WTC11 (cell line): ENCODE measurements around the gene WNT11. TPM values are rescaled to one million over a fixed set of nuclear protein-coding genes. Genes with fewer than 3 reads are reported as not detected.

Experiments
- ATAC-seq: fragments of 200-7000 bp; cut with Tn5 transposase; 2 replicates; pipeline ENCODE4 v1.10.0; 2021; ENCODE audit warnings: mild to moderate bottlenecking, moderate library complexity
- CTCF ChIA-PET: fragments of 300-600 bp; sonication (Branson Sonifier 250); formaldehyde crosslinking; loops from one replicate; lab custom pipeline; 2021; ENCODE audit warnings: antibody characterized with exemption; lab: Charles Lee
- POLR2A ChIA-PET: fragments of 350-600 bp; sonication (Branson Sonifier 250); formaldehyde crosslinking; loops from one replicate; lab custom pipeline; 2021; ENCODE audit warnings: antibody characterized with exemption; lab: Charles Lee
- DNase-seq: peaks from one replicate; pipeline ENCODE4 v3.0.0; 2021; ENCODE audit warnings: low spot score
- H3K27ac Mint-ChIP-seq: 2 replicates; pipeline ENCODE4 v1.8.0; 2021; ENCODE audit warnings: mixed read lengths
- H3K27me3 Mint-ChIP-seq: 2 replicates; pipeline ENCODE4 v1.8.0; 2021; ENCODE audit warnings: low read depth, mild to moderate bottlenecking, moderate library complexity, mixed read lengths
- H3K36me3 Mint-ChIP-seq: 2 replicates; pipeline ENCODE4 v1.8.0; 2021; ENCODE audit warnings: mixed read lengths
- H3K4me1 Mint-ChIP-seq: 2 replicates; pipeline ENCODE4 v1.8.0; 2022; ENCODE audit warnings: mixed read lengths
- H3K4me3 Mint-ChIP-seq: 2 replicates; pipeline ENCODE4 v1.8.0; 2021; ENCODE audit warnings: mild to moderate bottlenecking, moderate library complexity, mixed read lengths
- H3K9me3 Mint-ChIP-seq: 2 replicates; pipeline ENCODE4 v1.8.0; 2021; ENCODE audit warnings: mixed read lengths
- E2F5 ChIP-seq: sonication (generic); formaldehyde crosslinking; IDR thresholded peaks from 2 replicates; pipeline ENCODE4 v1.8.1; 2022; ENCODE audit warnings: mild to moderate bottlenecking, moderate library complexity, missing genetic modification reagents
- ELF4 ChIP-seq: sonication (generic); formaldehyde crosslinking; IDR thresholded peaks from 2 replicates; pipeline ENCODE4 v1.8.1; 2022; ENCODE audit warnings: low read depth, mild to moderate bottlenecking, moderate library complexity, missing genetic modification reagents
- EMX1 ChIP-seq: fragments of 250-450 bp; sonication (Bioruptor Pico); IDR thresholded peaks from 2 replicates; pipeline ENCODE4 v1.8.0; 2021; ENCODE audit warnings: mild to moderate bottlenecking
- ETV6 ChIP-seq: sonication (generic); formaldehyde crosslinking; IDR thresholded peaks from 2 replicates; pipeline ENCODE4 v1.8.1; 2022; ENCODE audit warnings: mild to moderate bottlenecking, missing genetic modification reagents
- FOXK1 ChIP-seq: sonication (generic); formaldehyde crosslinking; IDR thresholded peaks from 2 replicates; pipeline ENCODE4 v1.8.0; 2022; ENCODE audit warnings: mild to moderate bottlenecking, moderate library complexity, missing genetic modification reagents
- MYBL2 ChIP-seq: sonication (generic); formaldehyde crosslinking; IDR thresholded peaks from 2 replicates; pipeline ENCODE4 v1.8.1; 2023; ENCODE audit warnings: mild to moderate bottlenecking, moderate library complexity, missing genetic modification reagents
- PREB ChIP-seq: sonication (generic); formaldehyde crosslinking; IDR thresholded peaks from 2 replicates; pipeline ENCODE4 v1.8.1; 2022; ENCODE audit warnings: mild to moderate bottlenecking, missing genetic modification reagents, moderate library complexity, borderline replicate concordance
- RELA ChIP-seq: sonication (generic); formaldehyde crosslinking; IDR thresholded peaks from 2 replicates; pipeline ENCODE4 v1.8.1; 2022; ENCODE audit warnings: missing genetic modification reagents, mild to moderate bottlenecking, borderline replicate concordance
- SMAD3 ChIP-seq: sonication (generic); formaldehyde crosslinking; IDR thresholded peaks from 2 replicates; pipeline ENCODE4 v1.8.0; 2022; ENCODE audit warnings: missing genetic modification reagents, mild to moderate bottlenecking, borderline replicate concordance
- STAT6 ChIP-seq: sonication (generic); formaldehyde crosslinking; conservative IDR thresholded peaks from 2 replicates; pipeline ENCODE4 v1.8.1; 2023; ENCODE audit warnings: mild to moderate bottlenecking, low read depth, missing genetic modification reagents, moderate library complexity
- TP53 ChIP-seq: sonication (generic); formaldehyde crosslinking; IDR thresholded peaks from 2 replicates; pipeline ENCODE4 v1.8.1; 2023; ENCODE audit warnings: mild to moderate bottlenecking, missing genetic modification reagents
- ZMAT4 ChIP-seq: fragments of 250-450 bp; sonication (Bioruptor Pico); IDR thresholded peaks from 2 replicates; pipeline ENCODE4 v1.9.0; 2021; ENCODE audit warnings: mild to moderate bottlenecking
- ZNF317 ChIP-seq: sonication (generic); formaldehyde crosslinking; IDR thresholded peaks from 2 replicates; pipeline ENCODE4 v1.8.1; 2023; ENCODE audit warnings: low read depth, mild to moderate bottlenecking, moderate library complexity, missing genetic modification reagents, borderline replicate concordance
- ZNF416 ChIP-seq: fragments of 250-450 bp; sonication (Bioruptor Pico); IDR thresholded peaks from 2 replicates; pipeline ENCODE4 v1.9.0; 2021; ENCODE audit warnings: mild to moderate bottlenecking, inconsistent platforms
- ZNF423 ChIP-seq: fragments of 250-450 bp; sonication (Bioruptor Pico); IDR thresholded peaks from 2 replicates; pipeline ENCODE4 v2.1.2; 2022; ENCODE audit warnings: mild to moderate bottlenecking, moderate library complexity
- ZNF425 ChIP-seq: fragments of 250-450 bp; sonication (Bioruptor Pico); conservative IDR thresholded peaks from 2 replicates; pipeline ENCODE4 v1.9.0; 2021; ENCODE audit warnings: mild to moderate bottlenecking
- total RNA-seq: library from RNA; stranded (reverse); gene quantifications from 3 replicates; pipeline ENCODE4 v1.2.3, GENCODE V29; 2021
- TF ChIP-seq, protein P1 (sequence below): sonication (generic); formaldehyde crosslinking; IDR thresholded peaks from 2 replicates; pipeline ENCODE4 v1.8.1; 2022; ENCODE audit warnings: low read depth, missing genetic modification reagents, borderline replicate concordance
- TF ChIP-seq, protein P2 (sequence below): sonication (generic); formaldehyde crosslinking; IDR thresholded peaks from 2 replicates; pipeline ENCODE4 v1.8.0; 2022; ENCODE audit warnings: mild to moderate bottlenecking, missing genetic modification reagents
- TF ChIP-seq, protein P3 (sequence below): sonication (generic); formaldehyde crosslinking; IDR thresholded peaks from 2 replicates; pipeline ENCODE4 v1.8.0; 2022; ENCODE audit warnings: mild to moderate bottlenecking, missing genetic modification reagents

Gene WNT11
- total RNA-seq, 1 experiment from 2014 or later = 0.79 TPM

- TF ChIP-seq TP53 (CRISPR knock-in tag) = no peak
- TF ChIP-seq STAT6 = no peak
These were observed 15.9 kb downstream of the WNT11 start (continued) for GRCh38 chr11:76190376-76190775.

DNA sequence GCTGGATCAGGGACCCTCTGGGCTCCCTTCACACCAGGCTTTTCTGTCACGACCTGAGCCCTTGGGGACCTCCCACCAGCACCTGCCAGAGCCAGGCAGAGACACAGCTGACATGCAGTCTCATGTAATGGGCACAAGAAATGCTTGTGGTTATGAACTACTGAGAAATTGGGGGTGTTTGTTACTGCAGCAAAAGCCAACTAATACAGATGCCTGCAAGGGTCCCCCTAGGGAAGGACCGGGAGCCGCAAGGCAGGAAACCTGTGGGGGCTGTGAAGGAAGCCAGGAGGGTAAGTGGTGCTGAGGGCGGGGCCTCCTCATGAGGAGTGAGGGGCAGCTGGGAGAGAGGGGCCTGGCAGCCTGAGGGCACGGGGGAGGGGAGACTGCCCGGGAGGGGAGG is 16.6 kb downstream of the WNT11 start:
- H3K36me3 Mint-ChIP-seq = no peaks in the 10 kb centered on the region
- H3K4me1 Mint-ChIP-seq = no peaks in the 10 kb centered on the region
- POLR2A ChIA-PET = no interaction called here
- TF ChIP-seq EMX1 (CRISPR knock-in tag) (no peak), RELA (CRISPR knock-in tag) (no peak), PREB (CRISPR knock-in tag) (no peak), ZNF317 (CRISPR knock-in tag) (no peak), E2F5 (CRISPR knock-in tag) (no peak), ETV6 (CRISPR knock-in tag) (no peak), ZNF416 (no peak), ZMAT4 (no peak), FOXK1 (CRISPR knock-in tag) (no peak), ZNF423 (CRISPR knock-in tag) (no peak), ELF4 (CRISPR knock-in tag) (no peak), ZNF425 (no peak)
- TF ChIP-seq, protein P1, sequence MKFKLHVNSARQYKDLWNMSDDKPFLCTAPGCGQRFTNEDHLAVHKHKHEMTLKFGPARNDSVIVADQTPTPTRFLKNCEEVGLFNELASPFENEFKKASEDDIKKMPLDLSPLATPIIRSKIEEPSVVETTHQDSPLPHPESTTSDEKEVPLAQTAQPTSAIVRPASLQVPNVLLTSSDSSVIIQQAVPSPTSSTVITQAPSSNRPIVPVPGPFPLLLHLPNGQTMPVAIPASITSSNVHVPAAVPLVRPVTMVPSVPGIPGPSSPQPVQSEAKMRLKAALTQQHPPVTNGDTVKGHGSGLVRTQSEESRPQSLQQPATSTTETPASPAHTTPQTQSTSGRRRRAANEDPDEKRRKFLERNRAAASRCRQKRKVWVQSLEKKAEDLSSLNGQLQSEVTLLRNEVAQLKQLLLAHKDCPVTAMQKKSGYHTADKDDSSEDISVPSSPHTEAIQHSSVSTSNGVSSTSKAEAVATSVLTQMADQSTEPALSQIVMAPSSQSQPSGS (CRISPR knock-in tag) = no peak
- no peaks in the 10 kb centered on the region for H3K9me3 Mint-ChIP-seq
- DNase-seq = no peak
- CTCF ChIA-PET = interaction anchor here (7.9 kb wide), 1 partner anchor 18 kb away, joined by 85 read pairs; the partner anchor contains the start of gene WNT11
- H3K27ac Mint-ChIP-seq = no peak overlapping the region
- no peaks in the 10 kb centered on the region; the same call in 1 of the 2 replicates for H3K27me3 Mint-ChIP-seq
- ATAC-seq = peak; percentile 12; the same call in 1 of the 2 replicates
- no peak overlapping the region for H3K4me3 Mint-ChIP-seq

DNA sequence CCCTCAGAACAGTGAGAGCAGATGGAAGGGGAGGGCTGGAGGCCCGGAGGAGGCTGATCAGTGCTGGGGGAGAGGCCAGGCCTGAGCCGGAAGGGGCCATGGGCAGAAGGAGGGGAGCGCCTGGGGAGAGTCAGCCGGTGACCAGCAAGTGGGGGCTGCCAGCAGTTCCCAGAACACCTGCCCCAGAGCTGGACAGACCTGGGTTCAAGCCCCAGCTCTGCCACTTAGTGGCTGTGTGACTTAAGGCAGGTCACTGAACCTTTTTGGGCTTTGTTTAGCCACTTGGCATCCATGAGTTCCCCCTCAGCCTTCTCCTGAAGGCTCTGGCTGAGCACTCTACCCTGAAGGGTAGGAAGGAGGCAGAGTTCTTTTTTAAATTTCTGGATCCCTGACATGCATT is 17.4 kb downstream of the WNT11 start:
- no peaks in the 10 kb centered on the region for H3K9me3 Mint-ChIP-seq
- H3K27ac Mint-ChIP-seq = no peak overlapping the region
- H3K36me3 Mint-ChIP-seq = no peaks in the 10 kb centered on the region
- no peaks in the 10 kb centered on the region; the same call in 1 of the 2 replicates for H3K27me3 Mint-ChIP-seq
- no peak overlapping the region for H3K4me3 Mint-ChIP-seq
- 0 out of 2 replicates have a peak, but pooled peaks cover 4% of the 10 kb centered on the region for H3K4me1 Mint-ChIP-seq
- ChIA-PET CTCF (no interaction called here), POLR2A (no interaction called here)
- DNase-seq (no peak), ATAC-seq (no peak)
- TF ChIP-seq, protein P2, sequence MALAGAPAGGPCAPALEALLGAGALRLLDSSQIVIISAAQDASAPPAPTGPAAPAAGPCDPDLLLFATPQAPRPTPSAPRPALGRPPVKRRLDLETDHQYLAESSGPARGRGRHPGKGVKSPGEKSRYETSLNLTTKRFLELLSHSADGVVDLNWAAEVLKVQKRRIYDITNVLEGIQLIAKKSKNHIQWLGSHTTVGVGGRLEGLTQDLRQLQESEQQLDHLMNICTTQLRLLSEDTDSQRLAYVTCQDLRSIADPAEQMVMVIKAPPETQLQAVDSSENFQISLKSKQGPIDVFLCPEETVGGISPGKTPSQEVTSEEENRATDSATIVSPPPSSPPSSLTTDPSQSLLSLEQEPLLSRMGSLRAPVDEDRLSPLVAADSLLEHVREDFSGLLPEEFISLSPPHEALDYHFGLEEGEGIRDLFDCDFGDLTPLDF = no peak
- TF ChIP-seq, protein P3, sequence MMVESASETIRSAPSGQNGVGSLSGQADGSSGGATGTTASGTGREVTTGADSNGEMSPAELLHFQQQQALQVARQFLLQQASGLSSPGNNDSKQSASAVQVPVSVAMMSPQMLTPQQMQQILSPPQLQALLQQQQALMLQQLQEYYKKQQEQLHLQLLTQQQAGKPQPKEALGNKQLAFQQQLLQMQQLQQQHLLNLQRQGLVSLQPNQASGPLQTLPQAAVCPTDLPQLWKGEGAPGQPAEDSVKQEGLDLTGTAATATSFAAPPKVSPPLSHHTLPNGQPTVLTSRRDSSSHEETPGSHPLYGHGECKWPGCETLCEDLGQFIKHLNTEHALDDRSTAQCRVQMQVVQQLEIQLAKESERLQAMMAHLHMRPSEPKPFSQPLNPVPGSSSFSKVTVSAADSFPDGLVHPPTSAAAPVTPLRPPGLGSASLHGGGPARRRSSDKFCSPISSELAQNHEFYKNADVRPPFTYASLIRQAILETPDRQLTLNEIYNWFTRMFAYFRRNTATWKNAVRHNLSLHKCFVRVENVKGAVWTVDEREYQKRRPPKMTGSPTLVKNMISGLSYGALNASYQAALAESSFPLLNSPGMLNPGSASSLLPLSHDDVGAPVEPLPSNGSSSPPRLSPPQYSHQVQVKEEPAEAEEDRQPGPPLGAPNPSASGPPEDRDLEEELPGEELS (CRISPR knock-in tag) = no peak
- no peak for TF ChIP-seq MYBL2 (CRISPR knock-in tag)
- no peak for TF ChIP-seq FOXK1 (CRISPR knock-in tag)
- TF ChIP-seq SMAD3 (CRISPR knock-in tag) = no peak
